Osteoblast (primary cell): ENCODE results near the gene STX8. TPM values are rescaled to one million over a fixed set of nuclear protein-coding genes. Genes with fewer than 3 reads are reported as not detected.
"Not testable (repeated sequence)": the region's sequence is repeated elsewhere in the genome, so short reads cannot be mapped to it uniquely, and the experiment has no call there.

Experiments used
- DNase-seq: peaks from one replicate; pipeline ENCODE4 v3.0.0; 2011; ENCODE audit warnings: low spot score, mixed read lengths; ENCODE audit not compliant: insufficient read length; ENCODE audit errors: missing footprints
- H2AFZ ChIP-seq: 2 replicates; pipeline ENCODE4 v1.6.0; 2011; ENCODE audit warnings: mild to moderate bottlenecking, low read length
- H3K27ac ChIP-seq: 2 replicates; pipeline ENCODE4 v1.5.1; 2011; ENCODE audit warnings: mild to moderate bottlenecking, low read depth, low read length, moderate library complexity
- H3K27me3 ChIP-seq: 2 replicates; pipeline ENCODE4 v1.6.0; 2012; ENCODE audit warnings: mild to moderate bottlenecking, control low read depth, inconsistent platforms, low read length, moderate library complexity; ENCODE audit not compliant: insufficient read depth
- H3K36me3 ChIP-seq: 2 replicates; pipeline ENCODE4 v1.5.1; 2011; ENCODE audit warnings: mild to moderate bottlenecking, low read length, control low read depth, moderate library complexity; ENCODE audit not compliant: insufficient read depth
- H3K4me1 ChIP-seq: 2 replicates; pipeline ENCODE4 v1.5.1; 2011; ENCODE audit warnings: mild to moderate bottlenecking, low read length, control low read depth, moderate library complexity; ENCODE audit not compliant: insufficient read depth
- H3K4me2 ChIP-seq: 2 replicates; pipeline ENCODE4 v1.6.0; 2011; ENCODE audit warnings: mild to moderate bottlenecking, low read length; ENCODE audit not compliant: insufficient read depth
- H3K4me3 ChIP-seq: fragments of 200-600 bp; sonication (generic); 3 replicates; pipeline ENCODE4 v1.5.1; 2012; ENCODE audit warnings: mild to moderate bottlenecking, low read length, inconsistent platforms; ENCODE audit not compliant: insufficient read depth
- H3K79me2 ChIP-seq: 2 replicates; pipeline ENCODE4 v1.6.0; 2012; ENCODE audit warnings: mild to moderate bottlenecking, low read length, control low read depth, inconsistent platforms; ENCODE audit not compliant: insufficient read depth
- H3K9me3 ChIP-seq: 2 replicates; pipeline ENCODE4 v1.5.1; 2011; ENCODE audit warnings: low read depth, low read length, control low read depth
- H4K20me1 ChIP-seq: 2 replicates; pipeline ENCODE4 v1.6.0; 2012; ENCODE audit warnings: mild to moderate bottlenecking, low read length, control low read depth; ENCODE audit not compliant: insufficient read depth
- CTCF ChIP-seq: IDR thresholded peaks from 2 replicates; pipeline ENCODE4 v1.5.1; 2011; ENCODE audit warnings: mild to moderate bottlenecking, low read depth, low read length, moderate library complexity; ENCODE audit errors: extremely low read depth
- total RNA-seq: library from RNA; depleted of rRNA; stranded (reverse); fragments of >200 nt; gene quantifications from 2 replicates; pipeline ENCODE4 v1.2.3, GENCODE V29; 2012

Gene STX8
- total RNA-seq, 1 donor: 72.7 TPM

DNA sequence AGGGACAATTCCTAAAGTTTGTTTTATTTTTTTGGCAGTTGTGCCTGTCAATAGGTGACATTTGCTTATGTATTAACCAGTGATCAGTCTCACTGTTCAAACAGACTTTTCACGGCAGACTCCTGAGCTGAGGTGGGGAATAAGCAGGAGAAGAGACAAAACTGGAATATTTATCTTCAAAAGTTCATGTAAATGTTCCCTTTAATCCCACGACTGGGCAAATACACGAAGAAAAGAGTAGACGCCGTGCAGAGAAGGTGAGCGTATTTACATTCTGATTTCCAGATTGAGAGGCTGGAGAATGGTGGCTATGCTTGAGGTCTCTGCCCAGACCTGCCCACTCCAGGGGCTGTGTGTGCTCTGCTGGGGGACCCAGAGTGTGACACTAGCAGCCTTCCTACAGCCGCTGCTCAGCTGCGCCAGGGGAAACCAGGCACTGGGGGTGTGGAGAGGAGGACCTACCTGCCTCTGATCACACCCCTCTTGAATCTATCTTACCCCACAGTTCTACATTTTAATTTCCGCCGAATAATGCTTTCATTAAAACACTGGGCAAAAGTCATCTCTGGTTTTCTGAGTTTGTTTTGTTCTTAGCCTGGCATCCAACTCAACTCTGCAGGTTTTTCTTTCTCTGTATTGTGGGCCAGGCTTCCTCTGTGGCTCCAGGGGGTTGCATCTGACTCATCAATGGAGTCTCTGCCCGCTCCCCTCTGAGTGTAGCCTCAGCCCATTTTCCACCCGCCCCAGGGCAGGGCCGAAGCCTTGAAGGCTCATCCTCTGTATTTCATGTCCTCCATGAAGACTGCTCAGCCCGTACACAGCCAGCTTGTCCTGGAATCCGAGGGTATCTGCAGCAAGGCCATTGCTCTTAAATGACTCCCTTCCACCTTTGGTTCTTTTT lies 317.3 kb downstream of the STX8 start:
- no peaks in the 10 kb centered on the region for H3K9me3 ChIP-seq
- no peaks in the 10 kb centered on the region for H3K79me2 ChIP-seq
- no peak overlapping the region for H3K4me2 ChIP-seq
- no peaks in the 10 kb centered on the region for H3K4me1 ChIP-seq
- DNase-seq: no peak
- no peak for TF ChIP-seq CTCF
- H3K27ac ChIP-seq: no peak overlapping the region
- no peaks in the 10 kb centered on the region for H3K27me3 ChIP-seq
- no peaks in the 10 kb centered on the region for H3K36me3 ChIP-seq
- H3K4me3 ChIP-seq: no peak overlapping the region
- H2AFZ ChIP-seq: no peak overlapping the region
- H4K20me1 ChIP-seq: no peaks in the 10 kb centered on the region

GRCh38 chr17:9257630-9257965 lies 318.0 kb downstream of the STX8 start:
- not testable (repeated sequence) for H4K20me1 ChIP-seq, H3K4me3 ChIP-seq, H3K27ac ChIP-seq

DNA sequence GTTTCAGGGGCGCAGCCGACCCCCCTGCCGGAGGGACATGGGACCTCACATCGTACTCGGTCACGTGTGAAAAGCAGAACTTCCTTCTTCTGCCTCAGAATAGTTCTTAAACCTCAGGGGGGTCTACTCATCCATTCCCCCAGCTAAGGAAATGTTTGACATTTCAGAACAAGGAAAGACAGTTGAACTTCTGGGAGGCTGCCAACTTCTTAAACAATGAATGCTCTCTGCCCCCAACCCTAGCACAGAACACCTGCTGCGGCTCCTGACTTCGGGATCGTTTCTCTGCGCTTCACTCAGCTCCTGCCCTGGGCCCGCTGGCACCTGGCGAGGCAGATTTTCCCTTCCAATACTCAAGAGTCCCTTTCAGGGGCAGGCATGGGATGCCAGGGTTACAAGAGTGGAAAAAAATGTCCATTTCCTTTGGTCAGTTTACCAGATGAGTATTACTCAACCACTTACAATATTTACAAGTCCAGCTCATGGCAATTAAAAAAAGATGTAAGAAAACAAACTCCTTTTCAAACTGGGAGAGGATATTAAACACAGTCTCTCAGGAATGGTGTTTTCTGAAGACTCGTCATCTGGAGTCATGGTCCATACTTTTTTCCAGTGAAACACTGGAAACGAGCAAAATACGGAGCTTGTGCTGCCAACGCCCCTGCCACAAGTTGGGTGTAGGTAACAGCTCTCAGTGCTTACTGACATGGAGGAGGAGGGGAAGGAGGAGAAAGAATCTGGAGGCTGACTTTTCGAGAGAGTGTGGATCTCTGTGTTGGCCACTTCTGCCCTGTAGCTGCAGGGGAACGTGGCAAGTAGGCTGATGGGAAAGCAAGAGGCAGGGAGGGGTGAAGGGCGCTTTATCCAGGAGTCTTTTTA lies 318.6 kb downstream of the STX8 start:
- H2AFZ ChIP-seq: no peak overlapping the region
- no peak for TF ChIP-seq CTCF
- no peak overlapping the region for H3K4me3 ChIP-seq
- no peaks in the 10 kb centered on the region for H3K79me2 ChIP-seq
- no peak overlapping the region for H3K4me2 ChIP-seq
- no peak overlapping the region for H3K27ac ChIP-seq
- H4K20me1 ChIP-seq: no peaks in the 10 kb centered on the region
- peak; percentile 52 for DNase-seq
- no peaks in the 10 kb centered on the region for H3K4me1 ChIP-seq
- H3K36me3 ChIP-seq: no peaks in the 10 kb centered on the region
- H3K9me3 ChIP-seq: no peaks in the 10 kb centered on the region
- no peaks in the 10 kb centered on the region for H3K27me3 ChIP-seq

More at GRCh38 chr17:9257630-9257965, 318.0 kb downstream of the STX8 start:
- not testable (repeated sequence) for H2AFZ ChIP-seq, H3K4me2 ChIP-seq, H3K27me3 ChIP-seq, H3K36me3 ChIP-seq, H3K9me3 ChIP-seq, H3K4me1 ChIP-seq, DNase-seq, H3K79me2 ChIP-seq

GRCh38 chr17:9256361-9256750 lies 319.3 kb downstream of the STX8 start:
- Histone ChIP-seq H3K27ac (no peak overlapping the region), H3K4me1 (no peaks in the 10 kb centered on the region)
- no peak for TF ChIP-seq CTCF

More at GRCh38 chr17:9256361-9256750, 319.3 kb downstream of the STX8 start:
- no peak overlapping the region for H2AFZ ChIP-seq
- H3K27me3 ChIP-seq: no peaks in the 10 kb centered on the region
- no peak overlapping the region for H3K4me2 ChIP-seq
- no peaks in the 10 kb centered on the region for H3K36me3 ChIP-seq
- no peaks in the 10 kb centered on the region for H4K20me1 ChIP-seq
- no peaks in the 10 kb centered on the region for H3K9me3 ChIP-seq
- H3K4me3 ChIP-seq: no peak overlapping the region
- DNase-seq: no peak
- no peaks in the 10 kb centered on the region for H3K79me2 ChIP-seq
